GM18519 (cell line): ENCODE measurements around the gene GGN.
"Not testable (repeated sequence)": the region's sequence is repeated elsewhere in the genome, so short reads cannot be mapped to it uniquely, and the experiment has no call there.

ENCODE experiments used
- ATAC-seq: cut with Tn5 transposase; IDR thresholded peaks from one replicate; pipeline ENCODE4 v1.9.1; 2021; ENCODE audit warnings: mild to moderate bottlenecking, moderate library complexity; ENCODE audit not compliant: unreplicated experiment, low FRiP score

The GGN gene

GRCh38 chr19:38387550-38388348 is at the start of gene GGN:
Gene GGN (minus strand): TSS chr19:38388034. CDS start chr19:38387261, 773 bp downstream.
- no peak for ATAC-seq

DNA sequence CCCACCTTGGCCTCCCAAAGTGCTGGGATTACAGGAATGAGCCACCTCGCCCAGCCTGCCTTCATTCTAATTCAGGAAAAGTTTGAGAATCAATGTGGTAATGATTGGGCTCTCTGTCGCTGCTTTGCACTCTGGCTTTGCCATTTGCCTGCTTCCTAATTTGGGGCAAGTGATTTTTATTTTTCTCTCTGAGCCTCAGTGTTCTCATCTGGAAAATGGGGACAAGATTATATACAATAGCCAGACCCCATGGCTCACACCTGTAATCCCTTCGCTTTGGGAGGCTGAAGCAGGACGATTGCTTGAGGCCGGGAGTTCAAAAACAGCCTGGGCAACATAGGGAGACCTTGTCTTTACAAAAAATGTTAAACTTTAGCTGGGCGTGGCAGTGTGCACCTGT is 49.5 kb upstream of the GGN start:
- no peak for ATAC-seq

DNA sequence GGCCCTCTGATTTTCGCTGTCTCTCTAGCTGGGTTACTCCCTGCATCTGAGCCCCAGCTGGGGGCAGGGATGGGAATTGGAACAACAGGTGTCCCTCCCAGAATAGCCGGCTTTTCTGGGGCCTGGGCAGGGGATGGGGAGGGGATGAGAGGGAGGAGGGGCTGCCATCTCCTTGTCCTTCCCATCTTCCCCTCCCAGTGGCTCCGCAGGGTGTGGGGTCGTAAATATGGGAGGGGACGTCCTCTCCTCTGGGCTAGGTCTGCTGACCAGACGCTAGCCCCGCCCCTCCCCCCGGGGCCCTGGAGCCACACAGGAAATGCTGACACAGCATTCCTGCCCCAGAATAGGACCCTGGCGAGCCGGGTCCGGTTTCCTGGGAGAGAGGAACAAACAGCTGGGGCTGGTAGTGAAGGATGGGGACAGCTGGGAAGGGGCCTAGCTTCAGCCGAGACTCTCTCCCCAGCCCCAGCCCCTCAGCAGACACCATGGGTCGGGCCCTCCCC is 46.8 kb upstream of the GGN start:
- ATAC-seq = no peak

DNA sequence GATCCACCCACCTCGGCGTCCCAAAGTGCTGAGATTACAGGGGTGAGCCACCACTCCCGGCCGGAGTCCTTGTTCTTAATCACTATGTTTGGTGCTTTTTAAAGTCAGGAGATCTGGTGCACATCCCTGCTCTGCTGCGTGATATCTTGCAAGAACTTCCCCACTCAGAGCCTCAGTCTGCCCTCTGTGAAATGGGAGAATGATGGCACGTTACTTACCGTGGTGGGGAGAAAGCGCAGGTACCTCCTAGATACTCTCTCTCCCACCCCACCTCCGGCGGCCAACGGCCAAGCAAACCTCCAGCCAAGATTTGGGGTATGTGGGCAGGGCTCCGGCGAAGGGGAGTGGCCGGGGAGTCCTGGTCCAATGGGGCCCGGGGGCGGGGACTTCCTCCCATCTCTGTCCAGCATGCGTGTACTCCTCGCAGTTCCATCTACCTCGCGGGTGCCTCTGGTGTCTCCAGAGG is 45.5 kb upstream of the GGN start, which contains the start of gene RYR1:
Gene RYR1, plus strand, starts transcription at position 424 of the 466 bp plus-strand sequence. CDS start 139 bp downstream, outside the sequence.
- no peak for ATAC-seq

DNA sequence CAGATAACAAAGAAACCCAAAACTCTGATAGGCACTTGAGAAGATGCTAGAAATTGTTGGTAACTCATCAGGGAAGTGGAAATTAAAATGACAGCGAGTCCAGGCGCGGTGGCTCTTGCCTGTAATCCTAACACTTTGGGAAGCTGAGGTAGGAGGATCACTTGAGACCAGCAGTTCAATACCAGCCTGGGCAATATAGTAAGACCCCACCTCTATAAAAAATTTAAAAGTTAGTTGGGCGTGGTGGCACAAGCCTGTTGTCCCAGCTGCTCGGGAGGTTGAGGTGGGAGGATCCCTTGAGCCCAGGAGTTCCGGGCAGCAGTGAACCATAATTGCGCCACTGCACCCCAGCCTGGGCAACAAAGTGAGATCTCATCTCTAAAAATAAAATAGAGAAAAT is 43.1 kb upstream of the GGN start:
- ATAC-seq = no peak

DNA sequence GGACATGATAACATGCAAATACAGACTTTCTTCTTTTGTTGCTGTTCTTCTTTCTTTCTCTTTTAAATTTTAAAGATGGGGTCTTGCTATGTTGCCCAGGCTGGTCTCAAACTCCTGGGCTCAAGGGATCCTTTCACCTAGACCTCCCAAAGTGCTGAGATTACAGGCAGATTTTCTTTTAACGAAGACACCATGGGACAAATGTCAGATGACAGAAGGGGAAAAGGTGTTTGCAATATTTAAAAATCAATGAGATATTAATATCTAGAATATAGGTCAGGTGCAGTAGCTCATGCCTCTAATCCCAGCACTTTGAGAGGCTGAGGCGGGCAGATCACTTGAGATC is 42.0 kb upstream of the GGN start:
- no peak for ATAC-seq

GRCh38 chr19:38429055-38429810 is 41.4 kb upstream of the GGN start:
- ATAC-seq = no peak

- not testable (repeated sequence) for ATAC-seq
Observed at GRCh38 chr19:38427035-38427677, 39.3 kb upstream of the GGN start.

GRCh38 chr19:38425810-38426466 is 38.1 kb upstream of the GGN start, which contains the start of gene RASGRP4:
Gene RASGRP4 (minus strand): TSS chr19:38426219. CDS start chr19:38426091, 128 bp downstream.
- ATAC-seq = no peak

- ATAC-seq = no peak
Observed at GRCh38 chr19:38425222-38425809, 37.5 kb upstream of the GGN start.

- no peak for ATAC-seq
Observed at GRCh38 chr19:38424272-38424671, 36.4 kb upstream of the GGN start.

GRCh38 chr19:38422438-38422837 is 34.6 kb upstream of the GGN start:
- ATAC-seq = no peak

GRCh38 chr19:38421856-38422255 is 34.0 kb upstream of the GGN start:
- ATAC-seq = no peak

- ATAC-seq = no peak
Observed at GRCh38 chr19:38420935-38421334, 33.1 kb upstream of the GGN start.

DNA sequence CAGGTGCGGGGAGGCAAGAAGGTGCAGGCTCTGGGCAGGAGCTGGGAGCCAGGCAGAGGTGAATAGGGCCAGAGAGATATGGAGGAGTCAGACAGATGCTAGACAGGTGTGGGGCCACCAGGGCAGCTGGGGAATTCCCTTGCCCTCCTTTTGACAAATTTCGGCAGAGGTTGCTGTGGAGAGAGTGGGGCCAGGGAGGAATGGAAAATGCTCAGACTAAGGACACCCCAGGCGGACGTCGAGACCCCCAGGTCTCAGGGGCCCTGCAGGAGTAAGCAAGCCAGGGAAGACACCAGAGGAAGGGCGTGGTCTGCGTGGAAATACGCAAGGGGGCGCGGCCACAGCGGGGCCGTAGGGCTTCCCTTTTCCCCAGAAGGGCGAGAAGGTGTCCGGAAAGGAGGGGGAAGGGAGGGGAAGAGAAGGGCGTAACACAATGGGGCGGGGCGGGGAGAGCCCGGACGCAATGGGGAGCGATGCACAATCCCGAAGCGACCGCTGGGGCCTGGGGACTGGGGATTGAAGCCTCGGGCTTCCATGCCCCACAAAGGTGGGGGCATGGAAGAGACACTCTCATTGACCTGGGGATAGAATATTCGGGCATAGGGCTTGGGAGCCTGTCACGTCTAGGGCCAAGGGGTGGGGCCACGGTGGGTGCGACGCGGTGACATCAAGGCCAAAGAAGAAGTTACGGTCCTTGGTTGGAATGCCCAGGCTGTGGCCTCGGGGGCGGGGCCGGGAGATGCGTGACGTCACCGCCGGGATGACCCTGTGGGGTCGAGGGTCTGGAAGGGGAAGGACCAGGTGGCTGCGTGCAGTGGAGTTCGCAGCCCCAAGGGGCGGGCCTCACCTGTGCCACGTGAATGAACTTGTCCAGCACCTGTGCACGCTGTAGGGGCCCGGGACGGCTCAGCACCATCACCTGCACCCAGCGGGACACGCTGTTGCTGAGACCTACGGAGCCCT is 30.0 kb upstream of the GGN start:
- ATAC-seq = no peak

DNA sequence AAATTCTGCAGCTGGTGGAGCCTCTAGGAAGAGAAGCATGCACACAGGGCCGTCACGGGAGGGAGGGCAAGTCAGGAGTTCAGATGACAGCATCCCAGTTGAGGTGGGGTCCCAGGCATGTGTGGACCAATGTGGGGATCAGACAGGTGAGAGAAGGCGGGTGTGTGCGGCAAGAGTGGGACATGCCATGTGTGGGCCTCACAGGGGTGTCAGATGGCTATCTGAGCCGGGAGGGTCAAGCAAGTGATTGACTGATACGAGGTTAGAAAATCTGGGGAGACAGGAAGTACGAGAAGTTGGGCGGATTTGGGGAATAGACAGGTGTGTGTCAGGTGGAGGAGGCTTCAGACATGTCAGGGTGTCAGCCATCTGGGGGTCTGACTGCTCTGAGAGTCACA is 29.3 kb upstream of the GGN start:
- ATAC-seq = no peak

- no peak for ATAC-seq
Observed at GRCh38 chr19:38413416-38413815, 25.6 kb upstream of the GGN start.

DNA sequence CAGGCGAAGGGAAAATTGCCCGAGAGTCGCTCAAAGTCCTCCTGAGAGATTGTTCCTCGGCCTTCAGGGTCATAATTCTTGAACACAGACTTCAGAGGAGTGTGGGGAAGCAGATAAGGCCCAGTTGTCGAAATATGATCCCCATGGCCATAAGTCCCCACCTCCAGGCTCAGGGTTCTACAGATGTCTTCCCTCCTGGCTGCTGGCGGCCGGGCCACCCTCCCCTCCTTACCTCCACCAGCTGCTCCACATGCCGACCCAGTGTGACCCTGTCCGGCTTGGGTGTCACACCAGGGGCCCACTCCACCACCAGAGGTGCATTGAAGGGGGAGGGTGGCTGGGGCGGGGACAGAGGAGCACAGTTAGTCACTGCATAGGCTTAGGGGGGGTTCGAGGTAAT is 25.1 kb upstream of the GGN start:
- no peak for ATAC-seq

DNA sequence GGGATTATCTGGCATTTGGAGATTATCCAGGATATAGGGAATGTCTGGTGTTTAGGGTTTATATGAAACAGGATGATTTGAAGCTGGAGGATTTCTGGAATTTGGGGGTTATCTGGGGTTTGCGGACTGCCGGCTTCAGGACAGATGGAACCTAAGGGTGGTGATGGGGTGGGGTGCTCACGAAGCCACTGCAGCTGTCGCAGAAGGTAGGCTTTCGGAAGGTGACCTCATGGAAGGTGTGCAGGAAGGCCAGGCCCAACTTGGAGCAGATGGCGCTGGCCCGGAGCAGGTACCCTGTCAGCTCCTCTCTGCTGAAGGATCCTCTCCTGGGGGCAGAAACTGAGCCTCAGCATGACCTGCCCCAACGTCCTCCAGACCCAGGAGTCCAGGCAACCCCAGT is 24.7 kb upstream of the GGN start:
- no peak for ATAC-seq
